ENCODE data around the gene RGL4.
"Not testable (repeated sequence)": the region's sequence is repeated elsewhere in the genome, so short reads cannot be mapped to it uniquely, and the experiment has no call there.

Gene RGL4

DNA sequence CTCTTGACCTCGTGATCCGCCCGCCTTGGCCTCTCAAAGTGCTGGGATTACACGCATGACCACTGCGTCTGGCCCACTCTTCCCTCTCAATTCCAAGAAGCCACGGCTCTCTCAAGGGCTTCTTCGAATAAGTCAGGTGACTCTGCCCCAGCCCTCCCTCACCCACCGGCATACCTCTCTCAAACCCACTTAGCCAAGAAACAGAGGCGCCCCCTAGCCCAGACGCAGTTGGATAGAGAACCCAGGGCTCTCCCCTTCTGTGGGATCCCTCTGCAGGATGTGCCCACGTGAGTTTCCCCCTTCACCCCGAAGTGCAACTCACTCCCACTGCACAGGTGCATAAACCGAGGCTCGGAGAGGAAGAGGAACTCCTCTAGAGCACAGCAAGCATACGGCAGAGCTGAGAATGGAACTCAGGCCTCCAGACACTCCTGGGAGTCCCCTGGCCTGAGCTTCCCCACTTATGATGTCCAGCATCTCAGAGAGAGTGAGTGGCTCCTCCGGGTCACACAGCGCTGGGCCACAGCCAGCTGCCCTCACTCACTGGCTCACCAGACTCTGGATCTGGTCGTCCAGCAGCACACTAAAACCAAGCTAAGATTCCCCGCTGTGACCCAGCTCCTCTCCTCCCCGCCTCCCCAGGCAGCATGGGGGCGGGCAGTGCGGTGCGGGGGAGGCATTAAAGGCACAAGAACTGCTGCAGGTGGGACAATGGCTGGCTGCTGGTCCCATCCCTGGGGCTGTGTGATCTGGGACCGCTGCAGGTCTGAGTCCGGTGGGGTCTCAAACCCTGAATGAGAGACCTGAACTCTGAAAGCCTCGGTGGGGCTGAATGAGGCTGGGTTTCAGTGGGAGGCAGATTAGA is 16.8 kb upstream of the RGL4 start:
- TF ChIP-seq, protein P1, sequence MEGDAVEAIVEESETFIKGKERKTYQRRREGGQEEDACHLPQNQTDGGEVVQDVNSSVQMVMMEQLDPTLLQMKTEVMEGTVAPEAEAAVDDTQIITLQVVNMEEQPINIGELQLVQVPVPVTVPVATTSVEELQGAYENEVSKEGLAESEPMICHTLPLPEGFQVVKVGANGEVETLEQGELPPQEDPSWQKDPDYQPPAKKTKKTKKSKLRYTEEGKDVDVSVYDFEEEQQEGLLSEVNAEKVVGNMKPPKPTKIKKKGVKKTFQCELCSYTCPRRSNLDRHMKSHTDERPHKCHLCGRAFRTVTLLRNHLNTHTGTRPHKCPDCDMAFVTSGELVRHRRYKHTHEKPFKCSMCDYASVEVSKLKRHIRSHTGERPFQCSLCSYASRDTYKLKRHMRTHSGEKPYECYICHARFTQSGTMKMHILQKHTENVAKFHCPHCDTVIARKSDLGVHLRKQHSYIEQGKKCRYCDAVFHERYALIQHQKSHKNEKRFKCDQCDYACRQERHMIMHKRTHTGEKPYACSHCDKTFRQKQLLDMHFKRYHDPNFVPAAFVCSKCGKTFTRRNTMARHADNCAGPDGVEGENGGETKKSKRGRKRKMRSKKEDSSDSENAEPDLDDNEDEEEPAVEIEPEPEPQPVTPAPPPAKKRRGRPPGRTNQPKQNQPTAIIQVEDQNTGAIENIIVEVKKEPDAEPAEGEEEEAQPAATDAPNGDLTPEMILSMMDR (IDR thresholded peaks at IDR 0.05; ENCODE audit: low read depth, low read length): no peak
- Histone ChIP-seq H3K27me3 (ENCODE audit: insufficient read depth, low read depth, severe bottlenecking) (no peaks in the 10 kb centered on the region), H3K4me3 (ENCODE audit: low read depth, low read length) (no peak overlapping the region), H3K9me3 (ENCODE audit: severe bottlenecking) (no peaks in the 10 kb centered on the region), H3K36me3 (no peaks in the 10 kb centered on the region), H3K27ac (peak overlapping the region; percentile 40)
- peak; percentile 30 for DNase-seq

DNA sequence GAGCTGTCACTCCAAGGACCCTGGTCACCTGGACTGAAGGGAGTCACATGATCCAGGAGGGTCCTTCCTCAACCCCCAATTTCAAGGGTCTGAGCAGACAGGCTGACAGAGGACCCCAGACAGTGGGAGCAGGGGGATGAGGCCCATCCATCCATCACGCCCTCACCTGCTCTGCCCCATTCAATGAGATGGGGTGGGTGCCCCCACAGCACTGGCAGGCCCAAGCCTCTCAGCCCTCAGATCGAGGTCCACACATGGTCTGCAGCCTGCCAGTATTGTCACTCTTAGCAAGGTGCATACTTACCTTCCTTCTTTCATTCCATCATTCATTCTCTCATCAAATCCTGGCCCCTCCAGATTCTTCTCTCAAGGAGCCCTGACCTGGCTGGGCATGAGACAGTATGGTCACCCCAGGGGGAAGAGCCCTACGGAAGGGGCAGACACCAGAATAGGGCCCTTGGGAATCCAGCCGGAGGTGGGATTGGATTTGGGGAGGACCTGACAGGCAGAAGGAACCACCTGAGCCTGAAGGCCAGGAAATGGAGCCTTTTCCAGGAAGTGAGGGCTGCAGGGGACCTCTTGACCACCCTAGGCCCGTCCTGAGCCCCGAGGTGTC is 15.8 kb upstream of the RGL4 start:
- not testable (repeated sequence) for H3K9me3 ChIP-seq (ENCODE audit: severe bottlenecking); H3K27me3 ChIP-seq (ENCODE audit: insufficient read depth, low read depth, severe bottlenecking); H3K27ac ChIP-seq; H3K36me3 ChIP-seq; H3K4me3 ChIP-seq (ENCODE audit: low read depth, low read length); DNase-seq

DNA sequence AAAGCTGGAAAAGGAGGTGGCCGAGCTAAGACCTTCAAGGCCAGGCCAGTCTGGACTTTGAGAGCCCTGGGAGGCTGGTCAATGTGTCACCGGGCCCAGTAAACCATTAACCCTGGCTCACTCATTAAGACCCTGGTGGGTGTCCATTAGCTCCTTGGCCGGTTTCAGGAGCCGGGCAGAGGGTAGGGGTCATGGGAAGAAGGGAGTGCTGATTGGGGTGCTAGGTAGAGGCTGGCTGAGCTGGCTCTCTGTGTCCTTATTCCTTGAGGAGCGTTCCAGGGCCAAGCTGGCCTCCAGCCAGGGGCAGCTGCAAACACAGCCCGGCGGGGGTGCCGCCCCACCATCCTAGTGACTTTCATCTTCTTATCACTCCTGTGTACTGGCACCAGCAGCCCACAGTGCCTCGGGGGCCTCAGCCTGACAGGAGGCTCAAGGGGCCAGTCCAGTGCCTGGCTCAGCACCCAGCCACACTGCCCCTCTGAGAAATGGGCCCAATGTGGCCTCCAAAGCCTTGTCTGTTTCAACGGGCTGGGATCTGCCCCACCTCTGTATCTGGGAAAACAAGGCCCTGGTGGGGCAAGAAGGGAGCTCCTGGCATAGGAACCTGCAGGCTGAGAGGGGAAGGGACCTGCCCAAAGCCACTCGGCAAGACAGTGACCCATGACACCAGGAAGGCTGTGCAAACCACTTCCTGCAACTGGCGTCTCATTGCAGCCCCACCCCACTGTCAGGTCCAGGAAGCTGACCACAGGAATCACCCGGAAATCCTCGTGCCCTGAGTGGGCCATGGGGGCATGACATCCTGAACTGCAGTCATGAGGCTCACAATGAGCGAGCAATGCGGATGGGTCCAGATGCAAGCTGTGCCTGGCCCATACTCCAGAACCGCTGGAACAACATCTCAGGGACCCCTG is 15.1 kb upstream of the RGL4 start:
- Histone ChIP-seq H3K9me3 (ENCODE audit: severe bottlenecking) (no peaks in the 10 kb centered on the region), H3K4me3 (ENCODE audit: low read depth, low read length) (no peak overlapping the region), H3K36me3 (no peaks in the 10 kb centered on the region), H3K27ac (no peak overlapping the region), H3K27me3 (ENCODE audit: insufficient read depth, low read depth, severe bottlenecking) (no peaks in the 10 kb centered on the region)
- no peak for DNase-seq
- TF ChIP-seq, protein P1 (IDR thresholded peaks at IDR 0.05; ENCODE audit: low read depth, low read length): no peak

DNA sequence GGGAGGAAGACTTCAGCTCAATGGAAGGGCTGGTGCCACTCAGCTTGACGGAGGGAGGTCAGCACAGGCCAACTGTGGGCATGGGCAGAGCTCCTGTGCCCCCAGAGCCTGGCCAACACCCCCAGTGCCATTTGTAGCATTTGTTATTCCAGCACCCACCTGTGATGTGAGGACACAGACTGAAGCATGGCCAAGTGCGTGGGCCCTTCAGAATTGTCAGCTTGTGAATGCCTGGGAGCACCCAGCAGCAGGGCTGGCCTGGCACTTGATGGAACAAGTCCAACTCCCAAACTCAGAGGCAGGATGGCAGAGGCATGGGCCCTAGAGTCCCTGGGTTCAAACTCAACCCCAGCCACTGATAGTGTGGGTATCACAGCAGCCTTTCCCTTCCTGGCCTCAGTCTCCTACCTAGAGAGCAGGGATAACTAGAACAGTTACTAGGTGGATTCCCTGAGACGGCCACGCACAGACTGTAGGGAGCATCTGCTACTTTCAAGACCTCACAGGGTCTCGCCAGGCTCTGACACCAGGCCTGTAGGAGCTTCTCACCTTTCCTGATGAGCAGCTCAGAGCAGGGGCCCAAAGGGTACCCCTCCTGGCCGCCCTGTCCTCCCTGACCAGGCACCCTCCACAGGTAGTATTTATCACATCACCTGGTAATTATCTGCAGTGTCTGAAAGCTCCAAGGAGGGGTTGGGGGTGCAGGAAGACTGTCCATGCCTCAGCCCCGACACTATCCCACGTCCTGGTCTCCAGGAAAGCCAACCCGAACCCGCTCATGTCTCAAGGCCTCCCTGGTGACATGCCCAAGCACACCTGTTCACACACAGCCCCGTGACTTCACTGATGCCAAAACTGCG is 13.7 kb upstream of the RGL4 start:
- peak overlapping the region; percentile 68; the same call in 1 of the 2 replicates for H3K27ac ChIP-seq
- not testable (repeated sequence) for DNase-seq; H3K4me3 ChIP-seq (ENCODE audit: low read depth, low read length); H3K27me3 ChIP-seq (ENCODE audit: insufficient read depth, low read depth, severe bottlenecking); H3K9me3 ChIP-seq (ENCODE audit: severe bottlenecking); H3K36me3 ChIP-seq

DNA sequence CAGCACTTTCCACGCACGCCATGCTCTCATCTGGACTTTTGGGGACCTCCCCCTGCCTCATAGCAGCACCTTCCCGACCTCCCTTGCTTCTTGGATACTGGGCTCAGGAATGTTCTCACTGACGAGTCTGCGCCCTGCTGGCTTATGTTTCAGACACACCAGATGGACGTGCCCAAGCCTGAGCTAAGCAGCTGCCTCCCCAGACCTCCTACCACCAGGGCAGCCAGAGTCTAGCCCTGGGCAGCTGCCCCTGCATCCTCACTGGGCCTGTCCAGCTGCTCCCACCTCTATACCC is 13.2 kb upstream of the RGL4 start:
- Histone ChIP-seq H3K36me3 (peaks cover 2% of the 10 kb centered on the region), H3K27me3 (ENCODE audit: insufficient read depth, low read depth, severe bottlenecking) (no peaks in the 10 kb centered on the region), H3K9me3 (ENCODE audit: severe bottlenecking) (no peaks in the 10 kb centered on the region), H3K27ac (peak overlapping the region; percentile 68), H3K4me3 (ENCODE audit: low read depth, low read length) (no peak overlapping the region)
- DNase-seq: peak; percentile 82
- TF ChIP-seq, protein P1 (IDR thresholded peaks at IDR 0.05; ENCODE audit: low read depth, low read length): no peak

DNA sequence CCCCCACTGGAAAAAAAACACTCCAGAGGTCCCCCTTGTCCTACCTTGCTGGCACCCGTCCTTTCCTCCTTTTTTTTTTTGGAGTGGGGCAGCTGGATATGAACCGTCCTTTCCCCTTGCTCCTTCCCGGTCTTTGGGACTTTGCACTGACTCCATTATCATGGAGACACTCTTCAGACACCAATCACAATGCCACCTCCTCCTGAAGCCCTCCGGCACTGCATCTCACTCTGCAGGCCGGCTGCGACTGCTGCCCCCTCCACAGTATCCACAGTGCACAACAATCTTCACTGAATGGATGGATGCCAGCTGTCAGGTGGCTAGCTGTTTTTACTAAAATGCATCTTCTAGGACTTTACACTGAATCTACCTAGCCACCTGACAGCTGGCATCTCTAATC is 12.7 kb upstream of the RGL4 start:
- TF ChIP-seq, protein P1 (IDR thresholded peaks at IDR 0.05; ENCODE audit: low read depth, low read length): no peak
- no peaks in the 10 kb centered on the region for H3K27me3 ChIP-seq (ENCODE audit: insufficient read depth, low read depth, severe bottlenecking)
- H3K4me3 ChIP-seq (ENCODE audit: low read depth, low read length): no peak overlapping the region
- no peak for DNase-seq
- H3K36me3 ChIP-seq: peaks cover 7% of the 10 kb centered on the region
- no peaks in the 10 kb centered on the region for H3K9me3 ChIP-seq (ENCODE audit: severe bottlenecking)
- H3K27ac ChIP-seq: peak overlapping the region; percentile 68
